Adipocyte (in vitro differentiated cells): ENCODE measurements around the gene PTPRN2.

Source experiments
- DNase-seq: peaks from one replicate; pipeline ENCODE4 v3.0.0-alpha.2; 2015; ENCODE audit warnings: low read depth
- H3K27me3 ChIP-seq: replicated peaks from 2 replicates; pipeline ENCODE4 v1.7.0; 2013; ENCODE audit warnings: mild to moderate bottlenecking, low read length, moderate library complexity; ENCODE audit not compliant: control insufficient read depth, insufficient read depth
- H3K36me3 ChIP-seq: 2 replicates; pipeline ENCODE4 v1.7.0; 2013; ENCODE audit warnings: low read length, mild to moderate bottlenecking, moderate library complexity; ENCODE audit not compliant: control insufficient read depth, insufficient read depth, severe bottlenecking
- H3K4me1 ChIP-seq: 2 replicates; pipeline ENCODE4 v1.7.0; 2013; ENCODE audit warnings: mild to moderate bottlenecking, low read length, moderate library complexity; ENCODE audit not compliant: control insufficient read depth, insufficient read depth
- H3K4me3 ChIP-seq: 2 replicates; pipeline ENCODE4 v1.7.0; 2013; ENCODE audit warnings: mild to moderate bottlenecking, low read length, moderate library complexity
- H3K9ac ChIP-seq: 2 replicates; pipeline ENCODE4 v1.7.0; 2013; ENCODE audit warnings: mild to moderate bottlenecking, low read length, moderate library complexity
- H3K9me3 ChIP-seq: 2 replicates; pipeline ENCODE4 v1.7.0; 2013; ENCODE audit warnings: mild to moderate bottlenecking, low read length, moderate library complexity; ENCODE audit not compliant: control insufficient read depth

Gene PTPRN2

GRCh38 chr7:157837047-157837446, 750.6 kb downstream of the PTPRN2 start:
- no peaks in the 10 kb centered on the region for H3K27me3 ChIP-seq
- H3K9me3 ChIP-seq, result no peaks in the 10 kb centered on the region
- H3K36me3 ChIP-seq, result no peaks in the 10 kb centered on the region
- no peaks in the 10 kb centered on the region for H3K4me1 ChIP-seq
- H3K9ac ChIP-seq, result no peak overlapping the region
- no peak for DNase-seq
- no peak overlapping the region for H3K4me3 ChIP-seq

- no peak overlapping the region for H3K4me3 ChIP-seq
- no peaks in the 10 kb centered on the region for H3K27me3 ChIP-seq
- no peak for DNase-seq
- H3K9ac ChIP-seq, result no peak overlapping the region
- H3K4me1 ChIP-seq, result no peaks in the 10 kb centered on the region
- H3K9me3 ChIP-seq, result no peaks in the 10 kb centered on the region
- no peaks in the 10 kb centered on the region for H3K36me3 ChIP-seq
Measured at GRCh38 chr7:157834501-157835163, 753.0 kb downstream of the PTPRN2 start.

GRCh38 chr7:157832866-157833607, 754.6 kb downstream of the PTPRN2 start:
- H3K9me3 ChIP-seq, result no peaks in the 10 kb centered on the region
- H3K36me3 ChIP-seq, result no peaks in the 10 kb centered on the region
- H3K9ac ChIP-seq, result no peak overlapping the region
- no peaks in the 10 kb centered on the region for H3K4me1 ChIP-seq
- H3K4me3 ChIP-seq, result no peak overlapping the region
- H3K27me3 ChIP-seq, result no peaks in the 10 kb centered on the region
- DNase-seq, result no peak

- no peak for DNase-seq
- Histone ChIP-seq H3K4me1 (no peaks in the 10 kb centered on the region), H3K9me3 (no peaks in the 10 kb centered on the region), H3K4me3 (no peak overlapping the region), H3K9ac (no peak overlapping the region), H3K27me3 (no peaks in the 10 kb centered on the region), H3K36me3 (no peaks in the 10 kb centered on the region)
Measured at GRCh38 chr7:157832421-157832820, 755.2 kb downstream of the PTPRN2 start.

DNA sequence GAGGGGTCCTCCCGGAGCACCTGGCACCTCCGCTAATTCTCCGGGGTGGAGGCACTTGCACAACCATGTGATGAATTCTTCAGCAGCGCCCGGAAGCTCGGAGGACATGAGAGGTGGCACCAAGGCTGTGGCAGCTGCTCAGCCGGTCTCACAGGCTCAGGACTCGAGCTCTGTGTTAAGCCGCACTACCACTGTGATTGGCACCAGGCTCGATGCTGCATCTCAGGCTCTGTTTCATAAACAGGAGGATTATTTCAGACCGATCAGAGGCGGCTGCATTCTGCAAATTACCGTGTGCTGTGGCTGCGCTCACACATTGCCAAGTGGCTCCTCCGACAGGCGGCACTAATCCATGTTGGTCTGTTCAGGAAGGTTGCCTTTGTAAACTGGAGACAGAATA, 755.6 kb downstream of the PTPRN2 start:
- Histone ChIP-seq H3K36me3 (no peaks in the 10 kb centered on the region), H3K9me3 (no peaks in the 10 kb centered on the region), H3K4me3 (no peak overlapping the region), H3K4me1 (no peaks in the 10 kb centered on the region), H3K9ac (no peak overlapping the region), H3K27me3 (no peaks in the 10 kb centered on the region)
- no peak for DNase-seq

DNA sequence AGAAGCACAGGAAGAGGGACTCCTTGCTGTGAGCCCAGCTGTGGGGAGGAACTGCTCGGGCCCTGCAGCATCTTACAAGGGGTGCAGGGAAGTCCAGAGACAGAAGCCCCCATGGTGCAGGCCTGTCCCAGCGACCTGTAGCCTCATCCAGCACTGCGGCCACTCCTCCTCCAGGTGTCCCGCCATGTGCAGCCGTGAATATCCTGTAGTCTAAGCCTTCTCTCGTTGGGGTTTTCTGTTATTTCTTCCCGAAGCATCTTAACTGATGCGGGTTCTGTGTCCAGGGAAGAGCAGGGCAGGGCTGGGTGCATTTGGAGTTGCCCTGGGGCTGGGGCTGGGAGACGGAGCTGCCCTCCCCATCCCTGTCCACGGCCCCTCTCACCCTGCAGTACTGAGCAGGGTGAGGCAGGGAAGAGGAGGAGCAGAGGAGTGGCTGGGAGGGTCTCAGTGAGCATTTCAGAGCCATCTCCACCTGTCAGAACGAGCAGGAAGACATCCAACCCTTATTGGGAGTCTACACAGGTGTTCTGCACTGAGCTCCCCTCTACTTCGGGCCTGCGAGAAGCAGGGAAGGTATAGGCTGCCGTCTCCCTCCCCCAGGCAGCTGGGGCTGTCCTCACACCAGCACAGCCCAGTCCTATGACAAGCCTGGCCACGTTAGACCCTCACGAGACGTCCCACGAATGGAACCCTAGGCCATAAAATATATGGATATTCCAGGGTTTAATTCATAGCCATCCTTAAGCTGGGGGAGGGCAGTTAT, 756.3 kb downstream of the PTPRN2 start:
- H3K4me3 ChIP-seq, result no peak overlapping the region
- no peaks in the 10 kb centered on the region for H3K27me3 ChIP-seq
- H3K9me3 ChIP-seq, result no peaks in the 10 kb centered on the region
- no peak for DNase-seq
- no peak overlapping the region for H3K9ac ChIP-seq
- H3K4me1 ChIP-seq, result no peaks in the 10 kb centered on the region
- no peaks in the 10 kb centered on the region for H3K36me3 ChIP-seq

- no peaks in the 10 kb centered on the region for H3K36me3 ChIP-seq
- H3K27me3 ChIP-seq, result no peaks in the 10 kb centered on the region
- H3K4me1 ChIP-seq, result no peaks in the 10 kb centered on the region
- no peak overlapping the region for H3K9ac ChIP-seq
- H3K4me3 ChIP-seq, result no peak overlapping the region
- H3K9me3 ChIP-seq, result no peaks in the 10 kb centered on the region
- DNase-seq, result no peak
Measured at GRCh38 chr7:157830331-157830730, 757.3 kb downstream of the PTPRN2 start.

DNA sequence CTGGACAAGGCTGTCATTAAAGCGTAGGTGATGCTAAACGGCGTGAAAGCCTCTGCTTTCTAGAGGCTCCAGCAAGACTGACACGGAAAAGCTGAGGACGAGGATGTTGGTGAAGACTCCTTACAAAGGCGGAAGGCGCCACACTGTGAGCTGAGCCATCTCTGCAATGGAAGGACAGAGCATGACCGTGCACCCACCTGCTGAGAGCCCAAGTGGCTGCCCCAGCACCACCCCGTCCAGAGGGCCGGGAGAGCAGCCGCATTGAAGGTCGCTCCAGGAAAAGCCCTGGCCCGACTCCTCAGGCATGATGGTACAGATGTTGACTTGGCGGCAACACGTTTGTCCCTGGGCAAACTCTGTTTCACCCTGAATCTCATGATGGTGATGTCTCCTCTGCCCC, 758.1 kb downstream of the PTPRN2 start:
- Histone ChIP-seq H3K36me3 (no peaks in the 10 kb centered on the region), H3K9ac (no peak overlapping the region), H3K4me1 (no peaks in the 10 kb centered on the region), H3K27me3 (no peaks in the 10 kb centered on the region), H3K4me3 (no peak overlapping the region), H3K9me3 (no peaks in the 10 kb centered on the region)
- no peak for DNase-seq

DNA sequence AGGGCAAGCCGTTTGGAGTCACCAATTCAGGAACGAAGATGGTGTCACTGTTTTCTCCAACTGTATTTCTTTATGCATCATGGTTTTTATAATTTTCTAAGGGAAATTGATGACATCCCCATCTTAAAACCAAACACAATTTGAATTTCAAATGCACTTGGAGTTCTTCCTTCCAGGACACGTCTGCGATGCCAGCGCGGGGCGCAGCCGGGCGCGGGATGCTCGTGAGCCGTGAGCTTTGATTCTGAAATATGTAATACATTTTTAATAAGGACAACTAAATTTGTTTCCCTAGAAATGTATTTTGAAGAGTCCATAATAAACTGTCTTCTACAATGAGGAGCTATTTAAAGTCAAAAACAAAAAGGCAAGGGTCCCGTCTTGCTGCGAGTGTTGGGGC, 758.7 kb downstream of the PTPRN2 start:
- H3K9me3 ChIP-seq, result no peaks in the 10 kb centered on the region
- H3K27me3 ChIP-seq, result no peaks in the 10 kb centered on the region
- no peaks in the 10 kb centered on the region for H3K4me1 ChIP-seq
- no peaks in the 10 kb centered on the region for H3K36me3 ChIP-seq
- no peak overlapping the region for H3K4me3 ChIP-seq
- no peak overlapping the region for H3K9ac ChIP-seq
- DNase-seq, result no peak

DNA sequence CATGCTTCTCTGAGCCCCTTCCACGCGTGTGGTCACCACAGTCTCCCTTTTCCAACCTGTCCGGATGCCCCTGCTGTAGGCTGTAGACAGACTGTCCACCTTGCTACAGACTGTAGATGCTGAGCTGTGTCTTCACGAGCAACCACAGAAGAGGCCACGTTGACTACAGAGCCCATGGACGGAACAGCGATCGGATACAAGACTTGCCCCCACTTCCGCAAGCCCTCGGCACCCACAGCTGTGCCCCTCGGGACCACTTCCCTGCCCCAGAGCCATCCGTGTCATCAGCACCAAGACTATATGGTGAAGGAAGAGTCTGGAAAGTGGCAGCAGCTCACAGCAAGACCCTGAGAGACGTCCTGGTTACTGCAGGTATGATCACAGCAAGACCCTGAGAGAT, 759.4 kb downstream of the PTPRN2 start:
- Histone ChIP-seq H3K9ac (no peak overlapping the region), H3K36me3 (no peaks in the 10 kb centered on the region), H3K27me3 (no peaks in the 10 kb centered on the region), H3K4me3 (no peak overlapping the region), H3K4me1 (no peaks in the 10 kb centered on the region), H3K9me3 (no peaks in the 10 kb centered on the region)
- no peak for DNase-seq

DNA sequence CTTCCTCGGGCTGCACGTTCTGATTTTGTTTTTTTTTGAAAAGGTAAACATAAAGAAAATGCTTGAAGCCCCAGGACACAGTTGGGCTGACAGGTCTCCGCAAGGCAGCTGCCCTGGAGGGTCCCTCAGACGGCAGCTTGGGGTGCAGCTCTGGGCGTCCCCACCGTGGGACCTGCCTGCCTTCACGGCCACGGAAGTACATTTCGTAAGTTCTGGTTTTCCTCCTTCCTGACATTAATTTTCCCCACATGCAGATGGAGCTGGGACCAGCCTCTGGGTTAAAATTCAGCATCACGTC, 759.8 kb downstream of the PTPRN2 start:
- Histone ChIP-seq H3K4me1 (no peaks in the 10 kb centered on the region), H3K4me3 (no peak overlapping the region), H3K27me3 (no peaks in the 10 kb centered on the region), H3K9ac (no peak overlapping the region), H3K36me3 (no peaks in the 10 kb centered on the region), H3K9me3 (no peaks in the 10 kb centered on the region)
- no peak for DNase-seq
